Fibroblast of lung (primary cell): ENCODE results near the gene PPP1R2. TPM values are rescaled to one million over a fixed set of nuclear protein-coding genes. Genes with fewer than 3 reads are reported as not detected.
A peak's percentile ranks its signal among the peaks of the same experiment; 100 is the strongest.

ENCODE experiments used
- DNase-seq, 2 donors: peaks; one replicate each; pipeline versions ENCODE4 v3.0.0 to v3.0.0-alpha.2; 2010; ENCODE audit warnings: low read depth in 2 of 2
- H2AFZ ChIP-seq: 2 replicates; pipeline ENCODE4 v1.5.1; 2012; ENCODE audit warnings: low read length, control low read depth, inconsistent platforms
- H3K27ac ChIP-seq: 2 replicates; pipeline ENCODE4 v1.5.1; 2011; ENCODE audit warnings: low read length, control low read depth; ENCODE audit not compliant: insufficient read depth
- H3K27me3 ChIP-seq: 2 replicates; pipeline ENCODE4 v1.5.1; 2011; ENCODE audit warnings: mild to moderate bottlenecking, low read length; ENCODE audit not compliant: control insufficient read depth, insufficient read depth
- H3K36me3 ChIP-seq: 2 replicates; pipeline ENCODE4 v1.5.1; 2011; ENCODE audit warnings: low read length; ENCODE audit not compliant: control insufficient read depth, insufficient read depth
- H3K4me1 ChIP-seq: 2 replicates; pipeline ENCODE4 v1.5.1; 2011; ENCODE audit warnings: low read length; ENCODE audit not compliant: control insufficient read depth, insufficient read depth; ENCODE audit errors: extremely low read depth
- H3K4me2 ChIP-seq: 2 replicates; pipeline ENCODE4 v1.5.1; 2011; ENCODE audit warnings: low read length, control low read depth; ENCODE audit not compliant: insufficient read depth; ENCODE audit errors: extremely low read depth
- H3K4me3 ChIP-seq, 4 experiments: fragments of 200-600 bp in 1 of 4; sonication (generic) in 1 of 4; replicated peaks in 1 of 4; 2 replicates each; pipeline ENCODE4 v1.5.1; 2011 to 2016; ENCODE audit warnings: low read length in 4 of 4, low read depth in 3 of 4, mild to moderate bottlenecking in 3 of 4, control low read depth in 2 of 4, inconsistent platforms in 1 of 4, mixed read lengths in 1 of 4; ENCODE audit not compliant: insufficient read depth in 1 of 4; ENCODE audit errors: control extremely low read depth in 1 of 4
- H3K79me2 ChIP-seq: 2 replicates; pipeline ENCODE4 v1.5.1; 2012; ENCODE audit warnings: mild to moderate bottlenecking, low read length, inconsistent platforms; ENCODE audit not compliant: control insufficient read depth, insufficient read depth
- H3K9ac ChIP-seq: 2 replicates; pipeline ENCODE4 v1.5.1; 2011; ENCODE audit warnings: mild to moderate bottlenecking, low read length, control low read depth; ENCODE audit not compliant: insufficient read depth
- H3K9me3 ChIP-seq: 2 replicates; pipeline ENCODE4 v1.5.1; 2012; ENCODE audit warnings: low read depth, low read length; ENCODE audit not compliant: control insufficient read depth, insufficient read depth
- H4K20me1 ChIP-seq: 2 replicates; pipeline ENCODE4 v1.5.1; 2011; ENCODE audit warnings: low read length; ENCODE audit not compliant: control insufficient read depth, insufficient read depth; ENCODE audit errors: extremely low read depth
- EZH2 ChIP-seq: IDR thresholded peaks from 2 replicates; pipeline ENCODE4 v1.5.1; 2012; ENCODE audit warnings: low read length, control low read depth, mild to moderate bottlenecking; ENCODE audit errors: missing control alignments
- polyA plus RNA-seq, 2 donors: library from polyadenylated mRNA; depleted of rRNA in 1 of 2; stranded (reverse) in 1 of 2; unstranded in 1 of 2; fragments of >200 nt; gene quantifications; 2 replicates each; pipeline ENCODE4 v1.2.1, GENCODE V29; 2011 to 2012; ENCODE audit warnings: missing spikeins in 1 of 2
- total RNA-seq: library from RNA; depleted of rRNA; stranded (reverse); fragments of >200 nt; gene quantifications from 2 replicates; pipeline ENCODE4 v1.2.1, GENCODE V29; 2014
- TF ChIP-seq, protein P1 (sequence below), 2 donors: IDR thresholded peaks in 1 of 2; conservative IDR thresholded peaks in 1 of 2; 1 replicate in 1 of 2; 2 replicates in 1 of 2; pipeline ENCODE4 v1.5.1; 2011 to 2012; ENCODE audit warnings: low read length in 2 of 2, control low read depth in 1 of 2, inconsistent platforms in 1 of 2, low read depth in 1 of 2, mild to moderate bottlenecking in 1 of 2

Gene PPP1R2
- total and polyA plus RNA-seq, 2 donors (not counting 1 experiment from before 2014, with no cell fraction given) = 28.9 to 134 TPM

DNA sequence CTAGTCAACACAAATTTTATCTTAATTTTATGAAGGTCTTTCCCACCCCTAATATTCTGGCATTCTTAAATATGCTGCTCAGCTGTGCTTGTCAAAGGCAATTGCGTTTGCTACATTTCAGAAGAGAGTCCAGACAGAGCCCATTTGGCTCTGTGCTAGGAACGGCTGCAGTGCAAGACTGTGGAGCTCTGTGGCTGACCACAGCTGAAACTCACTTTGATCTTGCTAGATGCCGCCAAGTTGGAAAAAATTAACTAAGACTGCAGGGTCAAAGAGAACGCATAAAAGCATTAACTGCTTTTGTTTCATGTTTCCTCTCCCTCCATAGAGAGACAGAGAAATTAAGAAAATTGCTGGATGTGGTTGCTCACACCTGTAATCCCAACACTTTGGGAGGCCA is 7.6 kb upstream of the PPP1R2 start:
- TF ChIP-seq, protein P1, sequence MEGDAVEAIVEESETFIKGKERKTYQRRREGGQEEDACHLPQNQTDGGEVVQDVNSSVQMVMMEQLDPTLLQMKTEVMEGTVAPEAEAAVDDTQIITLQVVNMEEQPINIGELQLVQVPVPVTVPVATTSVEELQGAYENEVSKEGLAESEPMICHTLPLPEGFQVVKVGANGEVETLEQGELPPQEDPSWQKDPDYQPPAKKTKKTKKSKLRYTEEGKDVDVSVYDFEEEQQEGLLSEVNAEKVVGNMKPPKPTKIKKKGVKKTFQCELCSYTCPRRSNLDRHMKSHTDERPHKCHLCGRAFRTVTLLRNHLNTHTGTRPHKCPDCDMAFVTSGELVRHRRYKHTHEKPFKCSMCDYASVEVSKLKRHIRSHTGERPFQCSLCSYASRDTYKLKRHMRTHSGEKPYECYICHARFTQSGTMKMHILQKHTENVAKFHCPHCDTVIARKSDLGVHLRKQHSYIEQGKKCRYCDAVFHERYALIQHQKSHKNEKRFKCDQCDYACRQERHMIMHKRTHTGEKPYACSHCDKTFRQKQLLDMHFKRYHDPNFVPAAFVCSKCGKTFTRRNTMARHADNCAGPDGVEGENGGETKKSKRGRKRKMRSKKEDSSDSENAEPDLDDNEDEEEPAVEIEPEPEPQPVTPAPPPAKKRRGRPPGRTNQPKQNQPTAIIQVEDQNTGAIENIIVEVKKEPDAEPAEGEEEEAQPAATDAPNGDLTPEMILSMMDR (conservative IDR thresholded peaks at IDR 0.05 in 1 of 2, IDR thresholded peaks at IDR 0.05 in 1 of 2; ENCODE audit: low read depth in 1 of 2, low read length in 2 of 2) = no peak
- TF ChIP-seq EZH2 = no peak
- H3K4me2 ChIP-seq = no peak overlapping the region
- H3K4me3 ChIP-seq = no peak overlapping the region
- no peak overlapping the region for H3K27ac ChIP-seq
- peaks cover 3% of the 10 kb centered on the region for H3K27me3 ChIP-seq
- DNase-seq = peak; percentile 24 to 65
- no peaks in the 10 kb centered on the region for H4K20me1 ChIP-seq
- H2AFZ ChIP-seq = no peak overlapping the region
- H3K79me2 ChIP-seq = no peaks in the 10 kb centered on the region
- no peaks in the 10 kb centered on the region for H3K4me1 ChIP-seq
- H3K9me3 ChIP-seq = no peaks in the 10 kb centered on the region
- H3K9ac ChIP-seq = no peak overlapping the region
- H3K36me3 ChIP-seq = no peaks in the 10 kb centered on the region

DNA sequence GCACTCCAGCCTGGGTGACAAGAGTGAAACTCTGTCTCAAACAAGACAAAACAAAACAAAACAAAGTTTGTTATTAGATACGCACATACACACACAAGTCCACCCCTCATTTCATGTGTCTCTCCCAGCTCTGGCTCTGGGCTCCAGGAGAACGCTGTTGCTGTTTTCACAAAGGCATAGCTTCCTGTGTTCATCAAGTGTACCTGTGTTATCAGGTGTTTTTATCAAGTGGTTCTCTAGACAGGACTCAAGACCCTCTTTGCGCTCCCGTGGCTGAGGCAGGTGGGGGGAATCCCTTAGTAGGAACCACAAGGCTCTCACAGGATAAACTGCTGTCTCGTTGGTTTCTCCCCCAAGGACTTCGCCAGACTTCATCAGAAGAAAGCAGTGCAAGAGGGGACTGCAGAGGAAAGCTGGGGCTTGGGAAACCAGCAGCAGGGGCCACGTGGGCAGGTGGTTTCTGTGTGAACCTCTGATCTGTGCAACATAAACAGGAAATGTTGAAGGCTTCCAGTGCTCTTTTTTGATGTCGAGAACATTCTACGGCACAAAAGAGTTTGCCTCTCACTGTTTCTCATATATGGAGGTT is 6.9 kb upstream of the PPP1R2 start:
- Histone ChIP-seq H3K9me3 (no peaks in the 10 kb centered on the region), H3K27me3 (peaks cover 3% of the 10 kb centered on the region), H3K79me2 (no peaks in the 10 kb centered on the region), H3K4me1 (no peaks in the 10 kb centered on the region), H3K4me2 (no peak overlapping the region), H3K36me3 (no peaks in the 10 kb centered on the region), H2AFZ (no peak overlapping the region), H3K4me3 (no peak overlapping the region), H3K9ac (no peak overlapping the region), H3K27ac (no peak overlapping the region), H4K20me1 (no peaks in the 10 kb centered on the region)
- TF ChIP-seq, protein P1 (conservative IDR thresholded peaks at IDR 0.05 in 1 of 2, IDR thresholded peaks at IDR 0.05 in 1 of 2; ENCODE audit: low read depth in 1 of 2, low read length in 2 of 2) = no peak
- no peak for TF ChIP-seq EZH2
- DNase-seq = no peak

DNA sequence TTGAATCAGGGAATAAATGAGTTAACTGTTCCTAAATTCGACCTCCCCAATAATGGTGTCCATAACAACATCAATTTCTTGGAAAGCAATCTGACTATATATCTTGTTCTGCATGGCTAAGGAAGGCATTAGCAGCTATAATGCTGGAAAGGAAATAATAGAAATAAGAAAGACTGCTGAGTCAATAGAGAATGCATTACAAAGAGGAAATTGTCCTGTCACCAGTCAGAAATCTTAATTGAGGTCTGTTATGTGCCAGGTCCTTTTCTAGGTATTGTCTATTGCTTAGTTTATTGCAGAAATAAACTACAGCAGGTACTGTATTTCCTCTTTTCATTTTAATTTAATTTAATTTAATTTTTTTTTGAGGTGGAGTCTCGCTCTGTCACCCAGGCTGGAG is 5.9 kb upstream of the PPP1R2 start:
- DNase-seq = no peak
- H3K27ac ChIP-seq = no peak overlapping the region
- no peaks in the 10 kb centered on the region for H3K79me2 ChIP-seq
- H4K20me1 ChIP-seq = no peaks in the 10 kb centered on the region
- H3K4me1 ChIP-seq = peaks cover 4% of the 10 kb centered on the region
- no peaks in the 10 kb centered on the region for H3K36me3 ChIP-seq
- H3K4me2 ChIP-seq = no peak overlapping the region
- no peaks in the 10 kb centered on the region for H3K9me3 ChIP-seq
- H3K27me3 ChIP-seq = peaks cover 3% of the 10 kb centered on the region
- H3K4me3 ChIP-seq = no peak overlapping the region
- no peak overlapping the region for H2AFZ ChIP-seq
- no peak overlapping the region for H3K9ac ChIP-seq
- TF ChIP-seq, protein P1 (conservative IDR thresholded peaks at IDR 0.05 in 1 of 2, IDR thresholded peaks at IDR 0.05 in 1 of 2; ENCODE audit: low read depth in 1 of 2, low read length in 2 of 2) = no peak
- no peak for TF ChIP-seq EZH2
